GM23338 (cell line): ENCODE results near the gene PLEKHA7.

ENCODE experiments used
- CREB1 ChIP-seq: fragments of 250-450 bp; sonication (Bioruptor Pico); IDR thresholded peaks from 2 replicates; pipeline ENCODE4 v1.5.0; 2020; ENCODE audit warnings: low read depth, mild to moderate bottlenecking, moderate library complexity
- TF ChIP-seq, protein P1 (sequence below), 2 experiments: fragments of 200-600 bp in 1 of 2; sonication (generic) in 1 of 2; conservative IDR thresholded peaks; 2 replicates each; pipeline versions ENCODE4 v1.5.1 to v1.6.1; 2016 to 2017; ENCODE audit warnings: antibody characterized with exemption in 2 of 2, low read depth in 2 of 2, mild to moderate bottlenecking in 2 of 2, moderate library complexity in 1 of 2

DNA sequence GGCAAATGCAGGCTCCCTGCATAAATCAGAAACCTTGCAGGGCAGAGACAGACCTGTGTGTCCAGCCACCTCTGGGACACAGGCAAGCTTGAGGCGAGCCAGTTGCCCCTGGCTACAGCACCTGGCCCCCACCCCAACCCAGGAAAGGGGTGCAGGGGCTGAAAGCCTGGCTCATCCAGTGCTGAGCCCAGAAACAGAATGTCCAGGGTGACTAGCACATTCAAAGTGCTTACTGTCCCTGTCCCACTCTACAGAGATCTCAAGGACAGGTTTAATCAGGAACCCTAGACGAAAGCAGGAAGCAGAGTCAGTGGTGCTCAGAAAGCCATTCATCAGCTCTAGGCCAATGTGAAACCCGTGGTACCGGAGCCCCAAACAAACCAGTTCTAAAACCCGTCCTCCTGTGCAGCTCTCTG is 31.9 kb downstream of the PLEKHA7 start:
- no peak for TF ChIP-seq CREB1
- TF ChIP-seq, protein P1, sequence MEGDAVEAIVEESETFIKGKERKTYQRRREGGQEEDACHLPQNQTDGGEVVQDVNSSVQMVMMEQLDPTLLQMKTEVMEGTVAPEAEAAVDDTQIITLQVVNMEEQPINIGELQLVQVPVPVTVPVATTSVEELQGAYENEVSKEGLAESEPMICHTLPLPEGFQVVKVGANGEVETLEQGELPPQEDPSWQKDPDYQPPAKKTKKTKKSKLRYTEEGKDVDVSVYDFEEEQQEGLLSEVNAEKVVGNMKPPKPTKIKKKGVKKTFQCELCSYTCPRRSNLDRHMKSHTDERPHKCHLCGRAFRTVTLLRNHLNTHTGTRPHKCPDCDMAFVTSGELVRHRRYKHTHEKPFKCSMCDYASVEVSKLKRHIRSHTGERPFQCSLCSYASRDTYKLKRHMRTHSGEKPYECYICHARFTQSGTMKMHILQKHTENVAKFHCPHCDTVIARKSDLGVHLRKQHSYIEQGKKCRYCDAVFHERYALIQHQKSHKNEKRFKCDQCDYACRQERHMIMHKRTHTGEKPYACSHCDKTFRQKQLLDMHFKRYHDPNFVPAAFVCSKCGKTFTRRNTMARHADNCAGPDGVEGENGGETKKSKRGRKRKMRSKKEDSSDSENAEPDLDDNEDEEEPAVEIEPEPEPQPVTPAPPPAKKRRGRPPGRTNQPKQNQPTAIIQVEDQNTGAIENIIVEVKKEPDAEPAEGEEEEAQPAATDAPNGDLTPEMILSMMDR (conservative IDR thresholded peaks at IDR 0.05; ENCODE audit: low read depth in 2 of 2) = no peak
